IMR-90 (cell line): ENCODE measurements around the gene TNFSF12. TPM values are rescaled to one million over a fixed set of nuclear protein-coding genes. Genes with fewer than 3 reads are reported as not detected.

Experiments used
- ATAC-seq: fragments of 200-7000 bp; cut with Tn5 transposase; 2 replicates; pipeline ENCODE4 v1.9.1; 2020; ENCODE audit warnings: low read depth, mild to moderate bottlenecking, moderate library complexity
- BruUV-seq: library from RNA; stranded (reverse); fragments of 400-500 nt; replicated peaks from 2 replicates; lab custom pipeline; 2021; lab: Mats Ljungman, UMichigan
- CTCF ChIA-PET: fragments of 300-600 bp; formaldehyde crosslinking; extraction: SDS; loops from one replicate; lab custom pipeline; 2021; ENCODE audit warnings: antibody characterized with exemption; lab: Yijun Ruan, JAX
- POLR2A ChIA-PET: fragments of 300-600 bp; sonication (Branson Sonifier 250); formaldehyde crosslinking; loops from one replicate; lab custom pipeline; 2022; ENCODE audit warnings: antibody characterized with exemption; ENCODE audit not compliant: unreplicated experiment; lab: Charles Lee
- DNase-seq: peaks from one replicate; pipeline ENCODE4 v3.0.0; 2013
- H2AFZ ChIP-seq: replicated peaks from 2 replicates; pipeline ENCODE3; 2013; ENCODE audit warnings: low read length, mild to moderate bottlenecking; ENCODE audit not compliant: poor library complexity
- H2AK5ac ChIP-seq: 2 replicates; pipeline ENCODE4 v1.6.1; 2013; ENCODE audit warnings: low read depth, low read length, inconsistent platforms
- H2AK9ac ChIP-seq: replicated peaks from 2 replicates; pipeline ENCODE3; 2013; ENCODE audit warnings: mild to moderate bottlenecking, low read depth, low read length, moderate library complexity; ENCODE audit not compliant: poor library complexity
- H2BK120ac ChIP-seq: 2 replicates; pipeline ENCODE4 v1.6.1; 2013; ENCODE audit warnings: low read depth, low read length, inconsistent platforms
- H2BK15ac ChIP-seq: 3 replicates; pipeline ENCODE4 v1.6.1; 2013; ENCODE audit warnings: low read depth, low read length, inconsistent platforms
- H2BK20ac ChIP-seq: 2 replicates; pipeline ENCODE4 v1.6.1; 2013; ENCODE audit warnings: low read depth, mild to moderate bottlenecking, inconsistent platforms, low read length, moderate library complexity
- H2BK5ac ChIP-seq: 2 replicates; pipeline ENCODE4 v1.6.1; 2013; ENCODE audit warnings: mild to moderate bottlenecking, low read depth, low read length, inconsistent platforms; ENCODE audit not compliant: poor library complexity, severe bottlenecking
- H3K14ac ChIP-seq: replicated peaks from 2 replicates; pipeline ENCODE4 v1.6.1; 2013; ENCODE audit warnings: low read depth, low read length, inconsistent platforms
- H3K18ac ChIP-seq: 2 replicates; pipeline ENCODE4 v1.6.1; 2013; ENCODE audit warnings: low read depth, low read length, control low read depth
- H3K23ac ChIP-seq: 2 replicates; pipeline ENCODE4 v1.6.1; 2013; ENCODE audit warnings: low read depth, low read length, inconsistent platforms
- H3K27ac ChIP-seq: 2 replicates; pipeline ENCODE4 v1.5.1; 2013; ENCODE audit warnings: mild to moderate bottlenecking, control low read depth, low read length; ENCODE audit not compliant: insufficient read depth
- H3K27me3 ChIP-seq: 2 replicates; pipeline ENCODE4 v1.6.1; 2013; ENCODE audit warnings: low read length; ENCODE audit not compliant: control insufficient read depth, insufficient read depth
- H3K36me3 ChIP-seq: 2 replicates; pipeline ENCODE4 v1.6.1; 2013; ENCODE audit warnings: low read length, mixed read lengths; ENCODE audit not compliant: control insufficient read depth, insufficient read depth
- H3K4ac ChIP-seq: 2 replicates; pipeline ENCODE4 v1.6.1; 2013; ENCODE audit warnings: low read depth, low read length, inconsistent platforms
- H3K4me1 ChIP-seq: 2 replicates; pipeline ENCODE4 v1.6.1; 2013; ENCODE audit warnings: low read length, mixed read lengths; ENCODE audit not compliant: control insufficient read depth, insufficient read depth
- H3K4me2 ChIP-seq: 2 replicates; pipeline ENCODE4 v1.6.1; 2013; ENCODE audit warnings: low read depth, mild to moderate bottlenecking, control low read depth, low read length, moderate library complexity
- H3K4me3 ChIP-seq: 2 replicates; pipeline ENCODE4 v1.5.1; 2013; ENCODE audit warnings: low read depth, mild to moderate bottlenecking, control low read depth, low read length, moderate library complexity; ENCODE audit not compliant: insufficient read depth
- H3K56ac ChIP-seq: 2 replicates; pipeline ENCODE4 v1.6.1; 2013; ENCODE audit warnings: low read length, inconsistent platforms; ENCODE audit not compliant: insufficient read depth; ENCODE audit errors: extremely low read depth
- H3K79me1 ChIP-seq, 2 experiments: 2 replicates each; pipeline ENCODE4 v1.6.1; 2013; ENCODE audit warnings: low read length in 2 of 2, inconsistent platforms in 1 of 2, low read depth in 1 of 2
- H3K9ac ChIP-seq: 2 replicates; pipeline ENCODE4 v1.6.1; 2013; ENCODE audit warnings: low read depth, low read length, control low read depth
- H3K9me1 ChIP-seq: 2 replicates; pipeline ENCODE4 v1.6.1; 2013; ENCODE audit warnings: low read length, inconsistent platforms; ENCODE audit not compliant: insufficient read depth
- H3K9me3 ChIP-seq: 2 replicates; pipeline ENCODE4 v1.6.1; 2013; ENCODE audit warnings: low read length; ENCODE audit not compliant: control insufficient read depth, insufficient read depth
- H4K20me1 ChIP-seq: 2 replicates; pipeline ENCODE4 v1.6.1; 2013; ENCODE audit warnings: low read length, inconsistent platforms; ENCODE audit not compliant: insufficient read depth
- H4K5ac ChIP-seq: 2 replicates; pipeline ENCODE4 v1.6.1; 2013; ENCODE audit warnings: mild to moderate bottlenecking, low read depth, low read length, control low read depth
- H4K8ac ChIP-seq, 2 experiments: 2 replicates each; pipeline ENCODE4 v1.6.1; 2013; ENCODE audit warnings: low read depth in 2 of 2, low read length in 2 of 2, control low read depth in 1 of 2, inconsistent platforms in 1 of 2
- H4K91ac ChIP-seq: 2 replicates; pipeline ENCODE4 v1.6.1; 2013; ENCODE audit warnings: low read depth, low read length, inconsistent platforms; ENCODE audit not compliant: insufficient read depth
- BHLHE40 ChIP-seq: fragments of 150-350 bp; IDR thresholded peaks from 2 replicates; pipeline ENCODE4 v1.6.1; 2016; ENCODE audit warnings: mild to moderate bottlenecking, low read depth, low read length
- CHD1 ChIP-seq: IDR thresholded peaks from 2 replicates; pipeline ENCODE4 v1.6.1; 2012; ENCODE audit warnings: low read depth, low read length, improper control_type of control experiment
- FOS ChIP-seq: fragments of 150-350 bp; IDR thresholded peaks from 2 replicates; pipeline ENCODE4 v1.6.1; 2016; ENCODE audit warnings: low read depth, low read length
- MAFK ChIP-seq: IDR thresholded peaks from 2 replicates; pipeline ENCODE4 v1.6.1; 2012; ENCODE audit warnings: low read depth, low read length, improper control_type of control experiment
- MXI1 ChIP-seq: IDR thresholded peaks from 2 replicates; pipeline ENCODE4 v1.6.1; 2012; ENCODE audit warnings: low read depth, mild to moderate bottlenecking, low read length, moderate library complexity, borderline replicate concordance
- POLR2A ChIP-seq: IDR thresholded peaks from 2 replicates; pipeline ENCODE4 v1.6.1; 2012; ENCODE audit warnings: mild to moderate bottlenecking, low read depth, low read length
- RAD21 ChIP-seq: IDR thresholded peaks from 2 replicates; pipeline ENCODE4 v1.6.1; 2012; ENCODE audit warnings: low read length, improper control_type of control experiment
- RCOR1 ChIP-seq: IDR thresholded peaks from 2 replicates; pipeline ENCODE4 v1.6.1; 2012; ENCODE audit warnings: mild to moderate bottlenecking, low read length, improper control_type of control experiment; ENCODE audit not compliant: insufficient replicate concordance
- RFX5 ChIP-seq: IDR thresholded peaks from 2 replicates; pipeline ENCODE4 v1.8.0; 2012; ENCODE audit warnings: low read depth, mild to moderate bottlenecking, low read length, moderate library complexity
- SMC3 ChIP-seq: fragments of 150-350 bp; IDR thresholded peaks from 2 replicates; pipeline ENCODE4 v1.6.1; 2016; ENCODE audit warnings: low read depth, mild to moderate bottlenecking, antibody characterized with exemption, low read length, moderate library complexity
- WGBS, 2 experiments: methylation state at CpG; one replicate each; pipeline versions ENCODE4 v1.1.5 to v1.1.7; 2013; ENCODE audit warnings: missing lambda C conversion rate in 2 of 2; ENCODE audit not compliant: insufficient read length in 1 of 2; ENCODE audit errors: extremely low coverage in 2 of 2; 5-methylcytosine and 5-hydroxymethylcytosine counted together
- dilution Hi-C: fragments of 300-500 bp; cut with HindIII; formaldehyde crosslinking; loops from one replicate; pipeline ENCODE4 v1.14.3; 2018; ENCODE audit warnings: low sequenced_read_pairs; ENCODE audit not compliant: unreplicated experiment
- in situ Hi-C: fragments of 300-500 bp; cut with MboI; formaldehyde crosslinking; loops from 3 replicates; pipeline ENCODE4 v1.14.3; 2019; ENCODE audit warnings: low sequenced_read_pairs, inconsistent platforms, mixed read lengths
- intact Hi-C: fragments of 100-400 bp; cut with micrococcal nuclease; formaldehyde crosslinking; loops from 2 replicates; pipeline ENCODE4 v1.10.0; 2022
- polyA plus RNA-seq, 3 experiments: library from polyadenylated mRNA; depleted of rRNA; stranded (reverse); fragments of >200 nt; gene quantifications; 2 replicates each; pipeline ENCODE4 v1.2.3, GENCODE V29; 2012; ENCODE audit warnings: low replicate concordance in 1 of 3
- total RNA-seq: library from RNA; depleted of rRNA; stranded (reverse); fragments of >200 nt; gene quantifications from 2 replicates; pipeline ENCODE4 v1.2.3, GENCODE V29; 2012
- TF ChIP-seq, protein P1 (sequence below): fragments of 150-350 bp; IDR thresholded peaks from 2 replicates; pipeline ENCODE4 v1.6.1; 2017; ENCODE audit warnings: mild to moderate bottlenecking, antibody characterized with exemption, low read length, low read depth
- TF ChIP-seq, protein P2 (sequence below): conservative IDR thresholded peaks from 2 replicates; pipeline ENCODE4 v1.5.1; 2012; ENCODE audit warnings: mild to moderate bottlenecking, low read depth, low read length, improper control_type of control experiment

Gene TNFSF12
- total and polyA plus RNA-seq, 2 of the 4 experiments (the other 2 are of a cell fraction) = 2.7 to 22.0 TPM

DNA sequence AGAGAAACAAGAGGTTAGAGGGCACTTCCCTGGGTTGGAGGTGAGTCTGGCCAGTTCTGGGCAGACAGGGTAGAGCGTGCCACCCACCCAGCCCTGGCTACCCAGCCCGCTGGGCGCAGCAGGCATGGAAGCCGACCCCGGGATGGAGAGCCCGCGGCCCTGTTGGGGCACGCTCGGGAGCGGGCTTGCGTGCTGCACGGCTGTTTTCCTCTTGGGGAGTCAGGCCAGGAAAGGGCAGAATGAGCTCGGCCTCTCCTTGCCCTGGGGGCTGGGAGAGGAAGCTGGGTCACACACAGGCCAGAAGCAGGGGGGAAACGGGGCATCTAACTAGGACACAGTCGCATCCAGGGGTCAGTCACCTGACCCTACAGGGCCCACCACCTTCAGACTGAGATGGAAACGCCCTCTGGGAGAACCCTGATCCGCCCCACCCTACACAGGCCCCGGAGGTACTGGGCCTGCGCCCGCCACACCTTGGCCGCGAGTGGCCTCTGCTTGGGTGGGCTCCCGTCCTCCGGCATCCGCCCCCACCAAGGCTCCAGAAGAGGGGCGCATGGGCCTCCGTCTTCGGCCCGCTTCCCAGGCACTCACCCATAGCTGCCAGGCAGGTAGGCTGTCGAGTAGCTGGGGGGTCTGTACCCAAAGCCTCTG is 39.8 kb downstream of the TNFSF12 start (continued):
- TF ChIP-seq, protein P1, sequence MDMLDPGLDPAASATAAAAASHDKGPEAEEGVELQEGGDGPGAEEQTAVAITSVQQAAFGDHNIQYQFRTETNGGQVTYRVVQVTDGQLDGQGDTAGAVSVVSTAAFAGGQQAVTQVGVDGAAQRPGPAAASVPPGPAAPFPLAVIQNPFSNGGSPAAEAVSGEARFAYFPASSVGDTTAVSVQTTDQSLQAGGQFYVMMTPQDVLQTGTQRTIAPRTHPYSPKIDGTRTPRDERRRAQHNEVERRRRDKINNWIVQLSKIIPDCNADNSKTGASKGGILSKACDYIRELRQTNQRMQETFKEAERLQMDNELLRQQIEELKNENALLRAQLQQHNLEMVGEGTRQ = no peak
- TF ChIP-seq SMC3 = no peak

DNA sequence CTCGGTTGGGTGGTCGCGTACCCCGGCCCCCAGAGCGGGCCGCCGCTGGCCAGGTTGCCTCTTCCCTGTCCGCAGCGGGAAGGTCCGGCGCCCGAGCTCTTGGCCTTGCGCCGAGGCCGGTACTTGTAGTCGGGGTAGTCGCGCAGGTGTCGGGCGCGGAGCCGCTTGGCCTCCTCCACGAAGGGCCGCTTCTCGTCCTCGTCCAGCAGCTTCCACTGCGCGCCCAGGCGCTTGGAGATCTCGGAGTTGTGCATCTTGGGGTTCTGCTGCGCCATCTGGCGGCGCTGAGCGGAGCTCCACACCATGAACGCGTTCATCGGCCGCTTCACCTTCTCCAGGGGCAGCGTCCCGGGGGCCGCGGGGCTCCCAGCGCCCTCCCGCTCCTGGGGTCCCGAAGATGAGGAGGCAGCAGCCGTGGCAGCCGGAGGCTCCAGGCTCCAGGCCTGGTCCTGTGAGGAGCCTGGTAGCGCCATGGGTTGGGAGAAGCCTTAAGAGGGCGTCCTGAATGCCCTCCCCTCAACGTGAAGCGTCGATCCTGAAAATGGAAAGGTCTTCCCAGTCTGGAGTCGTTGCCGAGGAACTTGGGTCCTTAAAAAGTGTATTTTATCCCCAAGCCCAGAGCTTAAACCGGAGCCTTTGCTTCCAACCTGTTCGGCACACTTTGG is 40.5 kb downstream of the TNFSF12 start:
- ChIA-PET POLR2A (interaction anchor here (0.5 to 1.1 kb wide), 4 partner anchors 9 to 97 kb away, joined by 3 to 6 read pairs (median 4); partner anchors contain the start of gene CD68), CTCF (interaction anchor here (0.6 to 1.5 kb wide), 7 partner anchors 9 to 631 kb away, joined by 3 to 9 read pairs (median 4); no protein-coding TSS in a partner anchor)
- Histone ChIP-seq H3K9me3 (no peaks in the 10 kb centered on the region), H2BK20ac (no peak overlapping the region), H3K79me1 (peaks cover 25 to 64% of the 10 kb centered on the region in 2 experiments), H2AK9ac (peak overlapping the region; percentile 83), H3K14ac (no peak overlapping the region), H3K9me1 (peaks cover 17% of the 10 kb centered on the region), H2BK15ac (no peak overlapping the region), H3K4ac (no peak overlapping the region), H3K27ac (no peak overlapping the region; the same call in 1 of the 2 replicates), H3K23ac (no peak overlapping the region), H2BK120ac (no peak overlapping the region), H3K9ac (no peak overlapping the region), H3K4me1 (peaks cover 32% of the 10 kb centered on the region), H4K20me1 (peaks cover 15% of the 10 kb centered on the region), H2AFZ (peak overlapping the region; percentile 72), H3K4me2 (no peak overlapping the region; the same call in 1 of the 2 replicates), H3K36me3 (peaks cover 44% of the 10 kb centered on the region), H3K18ac (no peak overlapping the region), H2BK5ac (no peak overlapping the region), H3K4me3 (no peak overlapping the region), H4K8ac (peak overlapping the region in 1 of 2 experiments; percentile 39; a peak in 2 of 4 replicates), H3K27me3 (no peaks in the 10 kb centered on the region), H4K91ac (no peak overlapping the region; the same call in 1 of the 2 replicates), H4K5ac (no peak overlapping the region), H2AK5ac (peak overlapping the region; percentile 49), H3K56ac (no peak overlapping the region)
- in situ Hi-C loops (no loop called here), intact Hi-C loops (loop anchor here (1.0 to 2.0 kb wide), 2 partner anchors 75 to 309 kb away; partner anchors contain the start of gene SLC2A4), dilution Hi-C loops (no loop called here)
- BruUV-seq = no TSS peak
- DNase-seq = peak; percentile 83
- WGBS, 2 experiments = 10% methylated on average over 35 of the region's 56 CpGs; no CpG with 5 or more reads in 1 of the 2 experiments
- ATAC-seq = peak; percentile 64
- TF ChIP-seq MAFK = no peak
- TF ChIP-seq MXI1 = no peak
- TF ChIP-seq, protein P2, sequence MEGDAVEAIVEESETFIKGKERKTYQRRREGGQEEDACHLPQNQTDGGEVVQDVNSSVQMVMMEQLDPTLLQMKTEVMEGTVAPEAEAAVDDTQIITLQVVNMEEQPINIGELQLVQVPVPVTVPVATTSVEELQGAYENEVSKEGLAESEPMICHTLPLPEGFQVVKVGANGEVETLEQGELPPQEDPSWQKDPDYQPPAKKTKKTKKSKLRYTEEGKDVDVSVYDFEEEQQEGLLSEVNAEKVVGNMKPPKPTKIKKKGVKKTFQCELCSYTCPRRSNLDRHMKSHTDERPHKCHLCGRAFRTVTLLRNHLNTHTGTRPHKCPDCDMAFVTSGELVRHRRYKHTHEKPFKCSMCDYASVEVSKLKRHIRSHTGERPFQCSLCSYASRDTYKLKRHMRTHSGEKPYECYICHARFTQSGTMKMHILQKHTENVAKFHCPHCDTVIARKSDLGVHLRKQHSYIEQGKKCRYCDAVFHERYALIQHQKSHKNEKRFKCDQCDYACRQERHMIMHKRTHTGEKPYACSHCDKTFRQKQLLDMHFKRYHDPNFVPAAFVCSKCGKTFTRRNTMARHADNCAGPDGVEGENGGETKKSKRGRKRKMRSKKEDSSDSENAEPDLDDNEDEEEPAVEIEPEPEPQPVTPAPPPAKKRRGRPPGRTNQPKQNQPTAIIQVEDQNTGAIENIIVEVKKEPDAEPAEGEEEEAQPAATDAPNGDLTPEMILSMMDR = peak; percentile 79
- no peak for TF ChIP-seq FOS
- peak; percentile 78 for TF ChIP-seq RAD21
- TF ChIP-seq POLR2A = peak; percentile 41; the same call in 1 of the 2 replicates
- TF ChIP-seq RFX5 = no peak
- TF ChIP-seq BHLHE40 = no peak
- TF ChIP-seq SMC3 = peak; percentile 71
- TF ChIP-seq CHD1 = no peak
- TF ChIP-seq RCOR1 = no peak
